NT2/D1 (cell line): Measurements from ENCODE around the gene TEPSIN.

ENCODE experiments used
- DNase-seq: peaks from one replicate; pipeline ENCODE4 v3.0.0-alpha.2; 2011; ENCODE audit warnings: low read depth, low spot score
- H3K27me3 ChIP-seq: 2 replicates; pipeline ENCODE4 v1.6.0; 2011; ENCODE audit warnings: mild to moderate bottlenecking; ENCODE audit not compliant: insufficient read length, insufficient read depth
- H3K36me3 ChIP-seq: 2 replicates; pipeline ENCODE4 v1.6.1; 2011; ENCODE audit warnings: mild to moderate bottlenecking, low read length, mixed read lengths; ENCODE audit not compliant: insufficient read depth, insufficient read length
- H3K4me1 ChIP-seq: 2 replicates; pipeline ENCODE4 v1.5.1; 2011; ENCODE audit not compliant: insufficient read depth, insufficient read length
- H3K4me3 ChIP-seq: 2 replicates; pipeline ENCODE4 v1.5.1; 2011; ENCODE audit warnings: low read depth; ENCODE audit not compliant: insufficient read length
- H3K9ac ChIP-seq: 2 replicates; pipeline ENCODE4 v1.6.0; 2011; ENCODE audit warnings: low read depth; ENCODE audit not compliant: insufficient read length
- H3K9me3 ChIP-seq: 2 replicates; pipeline ENCODE4 v1.5.1; 2011; ENCODE audit warnings: mild to moderate bottlenecking, low read length; ENCODE audit not compliant: insufficient read depth
- SUZ12 ChIP-seq: IDR thresholded peaks from 2 replicates; pipeline ENCODE4 v1.6.1; 2011; ENCODE audit not compliant: insufficient read length, insufficient read depth; ENCODE audit errors: extremely low read depth
- YY1 ChIP-seq: IDR thresholded peaks from 2 replicates; pipeline ENCODE4 v1.6.1; 2011; ENCODE audit not compliant: insufficient read length, insufficient read depth
- ZNF274 ChIP-seq: IDR thresholded peaks from 2 replicates; pipeline ENCODE4 v1.6.1; 2011; ENCODE audit warnings: mild to moderate bottlenecking, low read depth, low read length

The TEPSIN gene

DNA sequence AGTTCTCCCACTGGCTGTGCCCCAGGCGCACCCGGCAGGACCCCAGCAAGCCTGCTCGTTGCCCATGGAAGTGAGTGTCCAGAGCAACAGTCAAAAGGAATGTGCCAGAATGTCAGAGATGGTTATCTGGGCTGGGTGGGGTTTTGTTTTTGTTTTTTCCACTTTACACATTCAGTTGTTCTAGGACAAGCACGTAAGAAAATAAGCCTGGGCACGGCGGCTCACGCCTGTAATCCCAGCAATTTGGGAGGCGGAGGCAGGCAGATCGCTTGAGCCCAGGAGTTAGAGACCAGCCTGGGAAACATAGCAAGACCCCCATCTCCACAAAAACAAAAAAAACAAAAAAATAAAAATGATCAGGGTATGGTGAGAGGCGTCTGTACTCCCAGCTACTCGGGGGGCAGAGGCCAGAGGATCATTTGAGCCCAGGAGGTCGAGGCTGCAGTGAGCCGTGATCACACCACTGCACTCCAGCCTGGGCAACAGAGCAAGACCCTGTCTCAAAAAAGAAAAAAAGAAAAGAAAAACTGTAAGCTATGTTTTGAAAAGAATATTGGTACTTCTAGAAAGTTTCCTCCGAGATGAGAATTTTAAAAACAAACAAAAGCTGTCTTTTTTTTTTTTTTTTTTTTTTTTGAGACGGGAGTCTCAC lies 8.6 kb upstream of the TEPSIN start:
- no peak for DNase-seq
- Histone ChIP-seq H3K9me3 (no peaks in the 10 kb centered on the region), H3K9ac (no peak overlapping the region), H3K27me3 (no peaks in the 10 kb centered on the region), H3K36me3 (peaks cover 67% of the 10 kb centered on the region), H3K4me3 (no peak overlapping the region), H3K4me1 (peaks cover 37% of the 10 kb centered on the region)
- TF ChIP-seq YY1 (no peak), ZNF274 (no peak), SUZ12 (no peak)

DNA sequence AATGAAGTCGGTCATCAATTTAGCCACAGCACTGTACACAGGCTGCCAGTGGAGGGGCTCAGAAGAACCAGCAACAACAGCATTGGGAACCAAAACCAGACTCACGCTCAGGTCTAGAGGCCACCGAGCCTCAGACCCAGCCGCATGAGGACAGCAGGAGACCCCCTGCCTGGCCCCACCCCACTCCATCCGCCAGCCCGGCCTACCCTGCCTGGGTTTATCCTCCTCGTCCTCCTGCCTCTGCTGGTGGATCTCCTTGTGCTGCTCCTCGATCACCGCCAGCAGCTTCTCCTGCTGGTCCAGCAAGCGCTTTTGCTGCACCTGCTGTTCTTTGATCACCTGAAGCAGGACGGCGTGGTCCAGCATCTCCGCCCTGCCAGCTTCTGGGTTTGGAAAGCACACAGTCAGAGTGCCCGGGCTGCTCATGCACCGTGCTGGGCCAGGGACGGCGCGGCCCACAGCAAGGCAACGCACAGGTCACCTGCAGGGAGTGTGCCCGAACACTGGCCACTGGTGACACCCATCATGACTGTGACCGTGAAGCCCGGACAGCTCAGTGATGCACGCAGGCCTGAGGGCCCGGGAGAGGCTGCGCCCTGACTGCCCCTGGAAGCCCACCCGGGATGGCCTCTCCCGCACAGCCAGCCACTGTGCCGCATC lies 8.0 kb upstream of the TEPSIN start:
- TF ChIP-seq SUZ12 = no peak
- TF ChIP-seq YY1 = no peak
- TF ChIP-seq ZNF274 = no peak
- no peak for DNase-seq
- H3K27me3 ChIP-seq = no peaks in the 10 kb centered on the region
- H3K4me1 ChIP-seq = peaks cover 37% of the 10 kb centered on the region
- no peaks in the 10 kb centered on the region for H3K9me3 ChIP-seq
- no peak overlapping the region for H3K4me3 ChIP-seq
- peaks cover 66% of the 10 kb centered on the region for H3K36me3 ChIP-seq
- no peak overlapping the region for H3K9ac ChIP-seq

DNA sequence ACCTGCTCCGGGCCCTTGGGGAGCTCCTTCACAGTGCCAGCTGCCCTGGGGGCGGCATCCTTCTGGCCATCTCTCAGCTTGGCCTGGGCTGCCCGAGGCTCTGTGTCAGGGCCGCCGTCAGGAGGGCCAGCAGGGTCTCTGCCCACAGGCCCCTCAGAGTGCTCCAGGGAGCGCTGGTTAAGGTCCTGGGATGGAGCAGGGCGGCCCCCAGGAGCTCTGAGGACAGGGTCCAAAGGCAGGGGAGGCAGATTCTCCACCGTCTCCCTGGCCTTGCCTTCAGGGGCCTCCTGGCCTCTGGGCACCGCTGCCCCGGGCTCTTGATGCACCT lies 7.5 kb upstream of the TEPSIN start:
- Histone ChIP-seq H3K9me3 (no peaks in the 10 kb centered on the region), H3K4me3 (no peak overlapping the region), H3K36me3 (peaks cover 66% of the 10 kb centered on the region), H3K4me1 (peaks cover 37% of the 10 kb centered on the region), H3K9ac (no peak overlapping the region), H3K27me3 (no peaks in the 10 kb centered on the region)
- no peak for TF ChIP-seq ZNF274
- TF ChIP-seq YY1 = no peak
- no peak for TF ChIP-seq SUZ12
- no peak for DNase-seq

DNA sequence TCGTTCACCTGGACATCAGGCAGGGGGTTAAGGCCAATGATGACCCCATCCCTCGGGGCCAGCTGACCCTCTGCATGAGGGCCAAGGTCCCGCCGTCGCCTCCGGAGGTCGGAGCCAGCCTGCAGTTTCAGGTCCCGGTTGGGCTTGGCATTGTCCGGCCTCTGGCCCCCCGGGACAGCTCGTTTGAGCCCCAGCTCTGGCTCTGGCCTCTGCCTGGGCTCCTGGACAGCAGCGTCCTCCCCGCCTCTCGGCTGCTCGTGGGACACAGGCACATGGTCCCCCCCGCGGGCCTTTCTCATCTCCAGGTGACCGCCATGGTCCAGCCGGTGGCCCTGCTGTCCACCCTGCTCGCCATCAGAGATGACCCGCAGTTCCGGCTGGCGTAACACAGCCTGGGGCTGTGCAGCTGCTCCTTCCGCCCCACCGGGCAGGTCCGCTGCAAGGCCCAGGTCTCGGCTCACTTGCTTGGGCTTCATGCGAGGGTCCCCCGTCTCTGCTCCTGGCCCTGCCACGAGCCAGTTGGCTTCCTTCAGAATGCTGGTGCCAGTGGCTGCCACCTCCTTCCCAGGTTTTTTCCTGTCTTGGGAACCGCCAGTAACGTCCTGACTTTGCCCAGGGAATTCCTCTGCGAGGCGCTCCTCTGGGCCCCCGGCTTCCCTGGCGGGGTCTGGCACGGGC lies 6.9 kb upstream of the TEPSIN start:
- no peaks in the 10 kb centered on the region for H3K9me3 ChIP-seq
- TF ChIP-seq ZNF274 (no peak), YY1 (no peak), SUZ12 (no peak)
- H3K36me3 ChIP-seq = peaks cover 66% of the 10 kb centered on the region
- DNase-seq = no peak
- H3K9ac ChIP-seq = peak overlapping the region; percentile 9
- H3K27me3 ChIP-seq = no peaks in the 10 kb centered on the region
- H3K4me3 ChIP-seq = no peak overlapping the region
- peaks cover 39% of the 10 kb centered on the region for H3K4me1 ChIP-seq

DNA sequence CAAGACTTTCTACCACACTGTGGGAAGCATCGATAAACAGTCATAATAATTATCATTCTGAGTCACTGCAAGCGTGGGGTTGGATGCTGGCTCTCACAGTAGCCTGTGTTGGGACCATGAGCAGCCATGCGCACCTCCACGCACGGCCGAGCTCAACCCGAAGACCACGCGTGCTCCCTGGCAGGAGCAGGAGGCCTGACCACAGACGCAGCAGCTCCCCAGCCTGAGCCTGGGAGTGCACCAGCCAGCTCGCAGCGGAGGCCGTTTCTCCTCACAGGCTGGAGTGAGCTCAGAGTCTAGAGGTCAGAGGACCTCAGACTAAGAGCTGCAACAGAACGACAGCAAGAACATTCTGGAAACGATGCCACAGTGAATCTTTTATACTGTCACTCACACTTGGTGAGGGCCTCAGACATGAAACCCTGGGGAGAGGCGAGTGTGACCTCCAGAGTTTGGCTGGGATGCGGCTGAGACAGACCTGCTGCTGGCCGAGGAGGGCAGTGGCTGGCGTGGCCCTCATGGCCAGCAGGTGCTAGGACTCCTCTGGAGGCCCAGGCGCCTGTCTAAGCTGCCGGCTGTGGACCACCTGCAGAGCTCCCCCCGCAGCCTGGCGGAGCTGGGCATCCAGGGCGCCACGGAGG lies 6.3 kb upstream of the TEPSIN start:
- H3K4me1 ChIP-seq = peaks cover 40% of the 10 kb centered on the region
- H3K9ac ChIP-seq = peak overlapping the region; percentile 9
- H3K4me3 ChIP-seq = no peak overlapping the region
- no peaks in the 10 kb centered on the region for H3K9me3 ChIP-seq
- peaks cover 66% of the 10 kb centered on the region for H3K36me3 ChIP-seq
- H3K27me3 ChIP-seq = no peaks in the 10 kb centered on the region
- DNase-seq = no peak
- no peak for TF ChIP-seq SUZ12
- TF ChIP-seq ZNF274 = no peak
- no peak for TF ChIP-seq YY1

DNA sequence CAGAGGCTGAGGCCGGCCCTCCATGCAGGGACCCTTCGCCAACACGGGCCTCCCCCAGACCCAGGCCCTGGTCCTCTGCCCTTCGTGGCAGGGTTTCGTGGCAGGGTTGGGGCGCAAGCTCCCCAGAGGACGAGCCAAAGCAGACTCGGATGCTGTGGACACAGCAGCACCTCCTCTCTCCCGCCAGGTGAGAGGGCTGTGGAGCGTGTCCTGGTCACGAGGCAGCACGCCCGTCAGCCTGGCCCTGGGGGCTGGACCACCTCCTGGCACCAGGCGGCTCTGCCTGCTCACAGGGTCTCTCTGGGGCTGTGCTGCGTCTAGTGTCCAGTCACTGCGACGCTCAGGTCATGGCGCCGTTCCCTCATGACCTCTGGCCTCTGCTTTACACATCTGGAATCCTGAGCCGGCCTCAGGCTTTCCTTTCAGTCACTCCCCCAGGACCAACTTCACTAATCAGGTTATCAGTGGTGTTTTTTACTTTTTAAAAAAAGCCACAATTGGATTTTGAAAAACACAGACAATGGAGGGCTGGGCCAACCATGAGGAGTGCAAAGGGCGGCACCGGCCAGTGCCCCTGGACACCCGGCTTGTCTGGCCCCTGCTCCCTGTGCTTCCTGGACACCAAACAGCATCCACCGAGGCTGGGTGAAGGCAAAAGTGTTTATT lies 5.6 kb upstream of the TEPSIN start:
- no peak for TF ChIP-seq ZNF274
- TF ChIP-seq YY1 = no peak
- TF ChIP-seq SUZ12 = no peak
- Histone ChIP-seq H3K4me3 (no peak overlapping the region), H3K4me1 (peaks cover 40% of the 10 kb centered on the region), H3K36me3 (peaks cover 65% of the 10 kb centered on the region), H3K9ac (peak overlapping the region; percentile 26), H3K27me3 (no peaks in the 10 kb centered on the region), H3K9me3 (no peaks in the 10 kb centered on the region)
- no peak for DNase-seq

DNA sequence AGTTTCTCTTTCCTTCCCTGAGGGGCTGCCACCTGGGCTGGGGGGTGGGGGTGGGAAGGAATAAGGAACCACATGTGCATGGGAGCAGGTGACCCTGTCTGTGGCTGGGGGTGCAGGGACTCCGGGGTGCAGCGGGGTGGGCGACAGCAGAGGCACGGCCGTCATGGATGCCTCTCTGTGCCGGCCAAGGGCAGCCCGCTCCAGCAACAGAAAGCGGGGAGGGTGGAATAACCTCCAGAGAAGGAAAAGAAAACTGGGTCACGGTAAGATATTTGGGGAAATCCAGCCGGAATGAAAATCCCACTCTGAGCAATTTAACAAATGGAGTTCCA lies 4.4 kb upstream of the TEPSIN start:
- Histone ChIP-seq H3K36me3 (peaks cover 59% of the 10 kb centered on the region), H3K4me1 (peaks cover 38% of the 10 kb centered on the region), H3K9me3 (no peaks in the 10 kb centered on the region), H3K27me3 (no peaks in the 10 kb centered on the region), H3K4me3 (no peak overlapping the region), H3K9ac (no peak overlapping the region)
- DNase-seq = no peak
- TF ChIP-seq YY1 (no peak), SUZ12 (no peak), ZNF274 (no peak)
